Measurements from ENCODE around the gene AGAP2.

DNA sequence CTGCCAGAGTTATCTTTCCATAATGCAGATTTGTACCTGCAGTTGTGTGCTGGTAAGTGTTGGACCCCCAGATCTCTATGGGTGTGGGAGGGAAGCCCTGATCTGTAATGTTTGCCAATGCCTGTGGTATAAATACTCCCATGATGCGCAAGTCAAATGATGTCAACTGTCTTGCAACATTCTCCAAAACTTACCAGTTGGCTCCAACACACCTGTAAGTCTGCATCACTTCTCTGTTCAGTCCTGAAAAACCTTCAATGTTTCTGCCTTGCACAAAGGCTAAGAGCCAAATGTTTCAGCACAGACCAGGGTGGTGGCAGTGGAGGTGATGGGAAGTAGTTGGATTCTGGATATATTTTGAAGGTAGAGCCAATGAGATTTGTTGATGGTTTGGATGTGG, 41.5 kb downstream of the AGAP2 start:
- TF ChIP-seq CTCF (IDR thresholded peaks at IDR 0.05): no peak
- TF ChIP-seq POLR2AphosphoS5 (IDR thresholded peaks at IDR 0.05): no peak
